Activated CD4-positive, alpha-beta T cell treated with anti-CD3 and anti-CD28 coated beads, Interleukin-2, amount 50 U/mL, for 4 hours (primary cell): Measurements from ENCODE around the gene EML6.
"Not testable (repeated sequence)": the region's sequence is repeated elsewhere in the genome, so short reads cannot be mapped to it uniquely, and the experiment has no call there.

Source experiments
- DNase-seq, 2 experiments: peaks; one replicate each; pipeline ENCODE4 v3.0.0-alpha.2; 2020

The EML6 gene

DNA sequence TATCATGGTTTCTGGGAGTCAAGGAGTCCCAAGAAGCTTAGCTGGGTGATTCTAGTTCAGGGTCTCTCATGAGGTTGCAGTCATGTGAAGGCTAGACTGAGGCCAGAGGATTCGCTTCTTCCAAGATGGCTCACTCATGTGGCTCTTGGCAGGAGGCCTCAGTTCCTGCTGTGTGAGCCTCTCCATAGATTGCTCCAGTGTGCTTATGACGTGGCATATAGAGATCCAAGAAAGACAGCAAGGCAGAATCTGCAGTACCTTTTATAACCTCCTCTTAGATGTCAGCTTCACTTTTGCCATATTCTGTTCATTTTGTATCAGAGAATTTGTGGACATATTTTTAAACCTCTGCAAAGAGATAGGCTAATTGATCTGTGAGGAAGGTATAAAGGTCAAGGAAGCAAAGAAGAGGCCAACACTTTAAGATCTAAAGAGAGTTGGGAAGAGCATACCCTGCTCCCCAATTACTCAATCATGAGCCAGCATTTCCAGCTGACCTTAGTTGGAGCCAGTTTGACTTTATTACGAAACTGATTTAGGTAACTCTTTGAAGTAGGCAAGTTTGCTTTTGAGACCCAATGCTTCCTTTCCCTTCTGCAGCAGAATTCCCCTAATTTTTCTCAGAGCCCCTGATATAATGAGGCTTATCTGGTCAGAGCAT is 134.7 kb downstream of the EML6 start:
- DNase-seq: no peak

DNA sequence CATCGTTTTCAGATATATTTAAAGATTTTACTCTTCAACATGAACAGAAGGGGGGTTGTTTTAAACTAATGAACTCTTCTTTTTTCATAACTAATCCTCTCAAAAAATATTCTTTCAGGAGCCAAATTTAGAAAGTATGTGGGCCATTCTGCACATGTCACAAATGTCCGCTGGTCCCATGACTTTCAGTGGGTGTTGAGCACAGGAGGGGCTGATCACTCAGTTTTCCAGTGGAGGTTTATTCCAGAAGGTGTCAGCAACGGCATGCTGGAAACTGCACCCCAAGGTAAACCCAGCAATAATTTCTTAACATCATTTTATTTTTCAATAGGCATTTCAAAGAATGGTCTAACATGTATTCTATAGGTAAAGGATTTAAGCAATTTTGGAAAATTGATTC is 136.0 kb downstream of the EML6 start:
- no peak for DNase-seq

DNA sequence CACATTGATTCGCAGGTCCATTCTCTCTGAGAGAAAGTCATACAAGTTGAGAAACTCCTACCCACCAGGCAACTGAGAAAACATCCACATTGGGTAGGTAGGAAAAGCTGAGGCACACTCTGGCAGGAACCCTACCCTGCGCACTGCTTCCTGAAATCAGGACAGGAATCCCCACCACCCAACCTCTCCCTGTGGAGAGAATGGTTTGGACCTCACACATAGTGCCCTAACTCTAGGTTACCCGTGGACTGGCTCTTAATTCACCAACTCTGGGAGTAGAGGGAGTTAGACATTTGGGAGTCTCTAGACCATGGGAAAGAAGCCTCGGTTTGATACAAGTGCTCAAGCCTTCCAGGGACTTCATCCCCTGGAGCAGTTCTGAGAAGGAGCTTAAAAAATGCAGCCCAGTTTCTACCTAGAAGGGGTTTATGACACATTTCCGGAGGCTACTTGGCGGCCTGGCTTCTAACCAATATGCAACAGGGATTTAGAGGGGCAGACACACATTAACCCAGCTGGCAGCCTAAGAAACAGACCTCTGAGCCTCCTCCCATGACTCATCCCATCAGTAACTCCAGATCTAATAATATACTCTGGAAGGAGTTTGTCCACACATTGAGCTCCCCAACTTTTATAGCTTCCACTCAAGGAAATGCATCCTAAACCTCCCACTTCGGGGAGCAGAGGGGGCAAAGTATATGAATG is 136.7 kb downstream of the EML6 start:
- no peak for DNase-seq

DNA sequence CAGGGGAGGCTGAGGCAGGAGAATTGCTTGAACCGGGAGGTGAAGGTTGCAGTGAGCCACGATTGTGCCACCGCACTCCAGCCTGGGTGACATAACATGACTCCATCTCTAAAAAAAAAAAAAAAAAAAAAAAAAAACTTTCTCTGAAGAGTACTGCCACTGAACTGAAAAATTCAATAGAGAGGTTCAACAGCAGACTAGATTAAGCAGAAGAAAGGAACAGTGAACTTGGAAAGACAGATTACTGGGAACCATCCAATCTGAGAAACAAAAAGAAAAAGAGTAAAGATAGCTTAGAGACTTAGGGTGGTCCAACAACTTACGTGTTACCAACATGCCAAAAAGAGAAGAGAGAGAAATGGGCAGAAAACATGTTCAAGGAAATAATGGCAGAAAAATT is 138.8 kb downstream of the EML6 start:
- DNase-seq: no peak

DNA sequence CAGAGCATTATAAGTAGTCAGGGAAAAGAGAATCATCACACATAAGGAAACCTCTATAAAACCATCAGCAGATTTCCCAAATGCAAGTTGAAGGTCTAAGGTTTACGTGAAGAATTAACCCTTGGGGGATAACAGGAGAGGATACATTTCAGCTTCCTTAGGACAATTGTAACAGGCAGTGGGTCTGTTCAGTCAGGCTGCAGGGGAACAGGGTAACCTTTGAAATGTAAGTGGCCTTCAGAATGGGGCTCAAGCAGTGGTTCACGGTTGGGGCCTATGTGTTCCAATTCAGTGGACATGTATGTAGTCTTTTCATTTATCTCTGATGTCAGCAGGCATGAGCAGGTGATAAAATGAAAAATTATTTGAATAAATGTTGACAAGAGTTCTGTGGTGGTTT is 139.3 kb downstream of the EML6 start:
- DNase-seq: no peak

DNA sequence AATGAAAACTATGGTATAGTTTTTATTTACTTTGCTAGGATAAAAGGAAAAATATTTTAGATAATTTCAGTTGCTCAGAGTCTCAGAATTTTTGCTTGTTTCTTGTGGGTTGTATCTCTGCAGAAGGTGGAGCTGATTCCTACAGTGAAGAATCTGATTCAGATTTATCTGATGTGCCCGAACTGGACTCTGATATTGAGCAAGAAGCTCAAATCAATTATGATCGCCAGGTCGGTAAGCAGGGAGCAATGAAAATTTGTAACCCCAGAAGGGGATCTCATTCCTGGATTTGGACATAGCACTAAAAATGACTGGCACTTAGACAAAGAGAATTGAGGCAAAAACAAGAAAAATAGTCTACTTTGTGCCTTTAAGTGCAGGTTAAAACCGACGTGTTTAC is 140.2 kb downstream of the EML6 start:
- no peak for DNase-seq

DNA sequence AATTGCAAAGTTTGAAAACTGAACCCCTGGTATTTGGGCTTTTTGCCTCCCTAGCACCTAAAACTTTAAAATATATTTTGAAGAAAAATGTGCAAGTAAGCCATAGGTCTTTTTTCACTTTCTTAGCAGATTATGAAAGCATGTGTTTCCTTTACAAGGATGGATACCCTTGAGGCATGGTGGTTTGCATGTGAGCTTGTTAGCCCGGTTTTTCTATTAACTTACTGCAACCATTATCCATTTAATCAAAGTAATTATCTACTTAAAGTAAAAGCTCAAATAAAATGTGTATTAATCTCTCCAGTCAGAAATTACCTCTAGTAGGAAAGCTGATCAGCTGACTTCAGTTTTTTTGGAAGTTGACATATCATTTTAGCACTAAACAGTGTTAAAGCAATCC is 140.6 kb downstream of the EML6 start:
- DNase-seq: no peak

DNA sequence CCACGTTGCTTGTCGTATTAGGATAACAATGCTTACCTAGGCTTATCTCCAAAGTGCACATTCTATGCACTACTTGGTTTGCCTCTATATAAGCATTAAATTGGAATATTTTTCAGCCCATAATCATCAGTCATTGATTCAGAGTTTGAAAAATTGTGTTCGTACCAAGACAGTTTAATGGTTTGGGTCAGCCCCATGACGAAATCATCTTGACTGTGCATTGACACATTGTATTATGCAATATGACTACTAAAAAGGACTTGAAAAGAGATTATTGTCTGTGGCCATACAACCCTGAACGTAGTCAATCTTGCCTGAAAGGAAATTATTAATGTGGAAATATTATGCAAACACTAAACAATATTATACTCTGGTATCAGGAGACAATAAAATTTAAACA is 141.3 kb downstream of the EML6 start:
- no peak for DNase-seq

DNA sequence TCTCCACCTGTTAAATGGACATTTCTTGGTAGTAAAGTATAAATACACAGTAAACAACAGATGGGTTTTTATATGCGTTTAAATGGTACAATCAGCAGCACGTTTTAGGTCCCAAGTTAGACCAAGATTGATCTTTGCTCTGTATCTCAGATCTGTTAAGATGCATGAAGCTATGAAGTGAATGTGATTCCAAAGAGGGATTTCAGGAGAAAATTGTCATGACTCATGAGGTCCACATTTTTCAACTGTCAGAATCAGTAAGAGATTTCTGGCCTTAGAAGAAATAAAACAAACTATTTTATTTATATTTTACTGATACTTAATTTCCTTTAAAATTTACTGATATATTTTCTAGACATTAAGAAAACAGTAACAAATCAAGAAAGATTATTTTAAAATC is 142.7 kb downstream of the EML6 start:
- no peak for DNase-seq

DNA sequence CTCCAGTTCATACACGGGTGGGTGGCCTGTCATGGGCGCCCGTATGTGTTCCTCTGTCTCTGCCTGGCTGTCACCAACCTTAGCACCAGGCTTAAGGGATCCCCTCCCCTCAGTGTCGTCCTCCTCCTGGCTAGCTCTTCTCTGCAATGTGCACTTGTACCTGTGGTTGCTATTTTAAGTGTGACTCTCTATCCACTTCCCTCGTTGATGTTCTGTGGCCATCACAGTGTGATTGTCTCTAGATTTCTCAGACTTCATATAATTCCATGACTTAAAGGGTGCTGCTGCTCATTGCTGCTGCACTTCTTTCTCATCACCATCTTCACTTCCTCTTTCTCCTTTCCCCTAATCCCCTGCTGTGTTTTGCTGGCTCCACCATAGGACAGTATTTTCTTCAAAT is 143.4 kb downstream of the EML6 start:
- no peak for DNase-seq

DNA sequence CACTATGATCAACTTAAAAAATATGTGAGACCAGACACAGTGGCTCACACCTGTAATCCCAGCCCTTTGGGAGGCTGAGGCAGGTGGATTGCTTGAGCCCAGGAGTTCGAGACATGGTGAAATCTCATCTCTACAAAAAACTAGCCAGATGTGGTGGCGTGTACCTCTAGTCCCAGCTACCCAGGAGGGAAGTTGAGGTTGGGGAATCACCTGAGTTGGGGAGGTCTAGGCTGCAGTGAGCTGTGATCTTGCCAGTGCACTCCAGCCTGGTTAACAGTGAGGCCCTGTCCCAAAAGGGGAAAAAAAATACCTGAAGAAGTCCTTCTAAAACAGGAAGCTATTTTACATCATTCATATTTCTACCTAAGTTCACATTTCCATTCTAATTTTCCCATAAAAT is 144.0 kb downstream of the EML6 start:
- no peak for DNase-seq

DNA sequence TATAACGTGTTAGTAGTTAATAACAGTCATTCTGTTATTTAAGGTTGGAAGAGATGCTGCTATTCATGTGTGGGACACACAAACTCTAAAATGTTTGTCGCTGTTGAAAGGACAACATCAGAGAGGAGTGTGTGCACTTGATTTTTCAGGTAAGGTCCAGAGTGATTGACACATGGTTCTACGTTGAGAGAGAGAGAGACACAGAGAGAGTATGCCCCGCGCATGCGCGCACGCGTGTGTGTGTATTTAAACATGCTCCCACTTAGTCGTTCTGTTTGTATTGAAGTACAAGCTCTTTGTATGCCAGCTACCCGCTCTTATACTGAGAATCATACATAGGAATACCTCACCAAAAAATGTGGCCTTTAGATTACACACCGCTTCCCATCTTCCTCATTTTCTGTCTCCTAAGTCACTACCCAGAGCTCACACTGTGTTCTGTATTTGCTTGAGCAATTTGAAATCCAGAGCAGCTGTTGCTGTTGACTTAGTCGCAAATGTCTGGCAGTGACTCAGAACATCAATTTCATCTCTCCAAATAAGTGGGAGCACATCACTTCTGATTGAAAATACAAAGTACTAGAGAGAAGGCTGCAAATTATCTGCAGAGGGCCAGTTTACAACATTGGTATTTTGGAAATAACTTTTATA is 148.1 kb downstream of the EML6 start:
- DNase-seq: no peak

DNA sequence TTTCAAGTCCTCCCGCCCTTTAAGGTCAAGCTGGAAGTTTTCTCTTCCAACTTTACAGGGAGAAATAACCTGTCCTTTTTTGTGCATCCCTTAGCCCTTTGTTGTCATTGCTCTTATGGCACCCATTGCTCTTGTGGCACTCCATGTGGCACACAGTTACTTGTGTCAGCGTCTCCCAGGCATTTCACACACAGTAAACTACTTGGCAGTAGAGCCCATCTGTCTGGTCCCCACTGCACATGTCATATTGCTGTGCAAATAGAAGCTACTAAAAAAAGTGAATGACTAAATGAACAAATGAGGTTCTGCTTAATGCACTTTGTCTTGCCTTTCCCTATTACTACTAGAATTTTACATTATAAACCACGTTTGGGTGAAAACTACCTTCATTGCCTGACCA is 149.3 kb downstream of the EML6 start:
- DNase-seq: no peak

DNA sequence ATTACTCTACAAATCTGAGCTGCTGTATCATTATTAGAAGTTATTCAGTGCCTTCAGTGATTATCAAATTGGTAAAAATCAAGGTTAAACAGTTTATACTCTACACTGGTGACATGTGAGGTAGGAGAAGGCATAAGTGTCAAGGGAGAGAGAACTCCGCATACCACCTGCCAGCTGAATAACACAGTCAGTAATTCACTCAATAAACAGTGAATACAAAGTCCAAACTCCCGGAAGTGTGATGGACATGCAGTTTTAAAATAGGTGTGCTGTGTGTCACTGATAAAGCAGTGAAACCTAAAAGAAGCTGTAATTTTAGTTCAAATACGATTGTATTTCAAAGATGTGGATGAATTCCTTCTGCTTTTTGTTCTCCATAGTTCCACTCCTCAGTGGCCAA is 149.8 kb downstream of the EML6 start:
- not testable (repeated sequence) for DNase-seq

DNA sequence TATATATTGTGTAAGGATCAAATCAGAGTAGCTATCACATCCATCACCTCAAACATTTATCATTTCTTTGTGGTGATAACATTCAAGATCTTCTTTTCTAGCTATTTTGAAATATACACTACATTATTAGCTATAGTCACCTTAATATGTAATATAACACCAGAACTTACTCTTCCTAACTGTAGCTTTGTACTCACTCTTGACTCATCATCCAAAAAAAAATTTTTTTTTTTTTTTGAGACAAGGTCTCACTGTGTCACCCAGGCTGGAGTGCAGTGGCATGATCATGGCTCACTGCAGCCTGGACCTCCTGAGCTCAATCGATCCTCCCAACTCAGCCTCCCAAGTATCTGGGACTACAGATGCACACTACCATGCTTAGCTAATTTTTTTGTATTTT is 153.3 kb downstream of the EML6 start:
- no peak for DNase-seq

DNA sequence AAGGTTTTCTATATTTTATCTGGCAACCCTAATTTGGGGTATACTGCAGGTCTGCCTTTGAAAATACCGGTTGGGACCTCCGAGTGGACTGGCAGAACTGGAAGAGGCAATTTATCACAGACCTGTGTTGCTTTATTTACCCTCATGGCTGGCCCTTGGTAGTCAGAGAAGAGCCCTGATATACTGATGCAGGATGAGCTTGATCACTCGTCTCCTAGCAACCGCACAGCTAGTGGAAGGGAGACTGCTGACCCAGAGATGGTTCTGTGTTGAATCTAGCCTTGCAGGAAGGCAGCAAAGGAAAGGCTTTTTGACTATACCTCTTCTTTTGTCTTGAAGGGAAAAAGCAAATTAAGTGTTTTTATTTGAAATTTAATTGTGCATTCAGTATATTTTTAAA is 154.7 kb downstream of the EML6 start:
- no peak for DNase-seq

DNA sequence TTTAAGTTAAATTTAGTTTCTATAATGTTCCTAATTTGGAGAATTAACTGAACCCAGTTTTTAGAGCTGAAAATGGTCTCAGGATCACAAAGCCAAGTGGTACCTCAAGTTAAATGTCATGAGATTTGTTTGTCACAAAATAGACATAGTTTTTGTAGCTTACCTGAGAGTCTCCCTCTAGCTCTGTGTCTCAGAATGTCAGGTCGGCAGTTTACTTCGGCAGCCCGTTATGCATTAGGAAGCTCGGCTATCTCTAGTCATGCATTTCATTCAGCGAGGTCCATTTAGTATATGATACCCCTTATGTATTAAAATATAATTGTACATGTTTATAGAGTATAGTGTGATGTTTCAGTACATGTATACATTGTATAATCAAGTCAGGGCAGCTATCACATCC is 155.6 kb downstream of the EML6 start:
- no peak for DNase-seq

DNA sequence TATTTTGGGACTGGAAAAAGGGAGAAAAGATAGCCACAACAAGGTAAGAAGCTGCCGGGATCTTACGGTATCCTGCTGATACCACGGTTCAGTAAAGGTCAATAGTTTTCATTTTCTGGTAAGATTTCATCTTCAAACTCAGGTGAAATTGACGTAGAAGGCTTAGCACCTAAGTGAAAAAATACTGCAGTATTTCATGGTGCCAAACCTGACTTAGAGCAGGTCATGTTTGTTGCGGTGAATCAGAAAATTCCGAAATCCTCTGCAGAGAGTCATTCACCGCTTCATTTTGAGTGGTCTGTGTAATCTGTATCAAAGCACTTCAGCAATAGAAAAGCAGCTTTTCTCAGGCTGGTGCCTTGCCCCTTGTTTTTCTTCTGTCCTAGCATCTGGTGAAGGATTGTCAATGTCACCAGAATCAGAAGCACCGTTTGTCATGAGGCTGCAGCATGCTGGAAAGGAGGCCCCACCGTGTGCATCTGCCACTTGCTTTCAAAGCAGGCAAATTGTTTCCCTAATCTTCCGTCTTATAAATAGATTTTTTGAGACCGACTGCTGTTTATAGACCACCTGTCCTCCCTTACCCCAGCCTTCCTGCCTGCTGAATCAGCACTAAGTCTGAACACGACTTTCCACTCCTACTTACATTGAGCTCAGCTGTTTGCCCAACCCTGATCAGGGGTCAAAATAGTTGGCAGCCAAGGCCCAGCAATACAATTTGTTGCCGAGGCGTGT is 156.3 kb downstream of the EML6 start:
- DNase-seq: no peak

DNA sequence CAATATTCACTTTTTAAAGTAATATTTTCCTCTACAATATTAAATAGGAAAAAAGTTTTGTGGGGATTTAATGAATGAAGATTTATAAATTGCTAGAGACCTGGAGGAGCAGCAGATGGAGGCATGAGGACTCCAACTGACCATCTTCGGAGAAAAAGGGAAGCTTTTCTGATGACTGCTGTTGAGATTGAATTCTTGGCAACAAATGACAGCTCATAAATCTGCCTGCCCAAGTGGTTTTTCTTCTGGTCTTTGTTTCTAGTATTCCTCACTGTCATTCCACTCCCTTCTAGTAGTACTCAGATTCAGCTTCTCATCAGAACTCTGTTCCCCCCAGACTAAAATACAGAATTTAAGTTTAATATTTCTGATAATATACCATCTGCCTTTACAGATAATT is 157.0 kb downstream of the EML6 start:
- DNase-seq: no peak

DNA sequence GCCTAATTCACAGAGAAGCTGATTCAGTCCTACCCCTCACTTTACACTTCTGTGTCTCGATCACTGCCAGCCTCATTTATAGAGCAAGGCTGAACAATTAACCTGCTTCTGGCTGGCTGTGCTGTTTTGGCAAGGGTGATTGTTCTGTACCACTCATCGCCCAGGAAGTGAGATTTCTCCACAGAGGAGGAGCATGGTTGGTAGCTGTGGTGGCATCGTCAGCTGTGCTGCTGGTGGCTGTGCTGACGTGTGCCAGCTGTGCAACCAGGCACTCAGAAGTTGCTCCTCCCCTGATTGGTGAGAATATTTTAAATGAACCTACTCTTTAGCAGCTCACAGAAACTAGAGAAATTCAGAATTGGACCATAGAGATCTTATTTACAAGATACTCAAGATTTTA is 158.3 kb downstream of the EML6 start:
- no peak for DNase-seq

DNA sequence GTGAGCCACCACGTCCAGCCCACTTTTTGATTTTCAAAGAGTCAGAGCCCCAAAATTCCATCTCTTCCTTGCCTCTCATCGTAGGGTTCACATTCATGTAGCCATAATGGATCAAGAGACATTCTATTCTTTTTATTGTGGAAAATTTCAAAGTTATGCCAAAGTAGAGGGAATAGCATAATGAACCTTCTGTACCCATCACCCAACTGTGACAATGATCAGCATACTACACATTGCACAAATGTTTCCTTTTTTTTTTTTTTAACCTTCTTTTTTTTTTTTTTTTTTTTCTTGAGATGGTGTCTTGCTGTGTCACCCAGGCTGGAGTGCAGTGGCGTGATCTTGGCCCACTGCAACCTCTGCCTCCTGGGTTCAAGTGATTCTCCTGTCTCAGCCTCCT is 162.4 kb downstream of the EML6 start:
- no peak for DNase-seq

DNA sequence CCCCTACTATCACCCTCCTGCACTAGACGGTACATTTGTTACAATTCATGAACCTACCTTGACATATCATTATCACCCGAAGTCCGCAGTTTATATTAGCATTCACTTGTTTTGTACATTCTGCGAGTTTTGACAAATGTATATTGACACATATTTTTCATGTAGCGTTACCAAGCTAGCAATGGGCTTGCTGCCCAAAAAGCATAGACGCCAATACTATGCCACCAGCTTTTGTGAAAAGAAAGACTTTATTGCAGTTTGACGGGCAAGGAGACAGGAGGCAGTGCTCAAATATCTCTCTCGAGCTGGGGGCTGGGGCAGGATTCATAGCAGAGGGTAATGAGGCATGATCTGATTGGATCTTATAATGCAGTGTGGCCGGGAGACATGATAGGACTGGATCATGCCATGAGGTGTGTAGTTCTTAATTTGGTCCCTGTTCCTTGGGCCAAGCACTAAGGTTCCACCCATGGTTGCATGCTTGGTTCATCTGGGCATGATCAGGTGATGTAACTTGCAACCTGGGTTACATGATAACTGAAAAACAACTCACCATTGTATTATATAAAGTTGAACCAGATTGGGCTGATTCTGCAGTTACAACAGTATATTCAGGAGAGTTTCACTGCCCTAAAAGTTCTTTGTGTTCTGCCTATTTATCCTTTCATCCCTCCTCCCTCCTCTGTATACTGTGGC is 164.5 kb downstream of the EML6 start:
- DNase-seq: no peak

DNA sequence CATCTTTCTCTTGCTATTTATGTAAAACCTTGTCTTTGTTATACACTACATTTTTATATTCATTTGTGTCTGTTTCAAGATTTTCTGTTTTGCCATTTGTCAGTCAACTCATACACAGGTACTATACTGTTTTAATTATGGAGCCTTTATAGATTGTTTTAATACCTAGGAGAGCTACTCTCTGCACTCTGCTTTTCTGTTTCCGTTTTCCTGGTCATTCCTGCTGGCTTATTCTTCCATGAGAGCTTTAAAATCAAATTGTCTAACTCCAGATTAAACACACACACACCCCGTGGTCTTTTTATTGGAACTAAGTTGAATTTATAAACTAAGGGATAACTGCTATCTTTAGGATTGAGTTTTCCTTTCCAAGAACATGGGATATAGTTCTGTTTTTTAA is 165.6 kb downstream of the EML6 start:
- no peak for DNase-seq
